ENCODE data around the gene SPIN2B. TPM values are rescaled to one million over a fixed set of nuclear protein-coding genes. Genes with fewer than 3 reads are reported as not detected.

SPIN2B gene
- total and polyA plus RNA-seq, 2 of the 13 experiments (the other 11 are each of a cell fraction or from before 2014, with no cell fraction given): 7.9 to 10.4 TPM

GRCh38 chrX:57103489-57103888 lies 17.9 kb downstream of the SPIN2B start:
- Histone ChIP-seq H3K4me3 (replicated peaks in 1 of 3; ENCODE audit: insufficient read depth in 1 of 3, low read depth in 2 of 3, low read length in 3 of 3) (no peak overlapping the region), H2AFZ (ENCODE audit: low read length) (no peak overlapping the region), H3K79me2 (ENCODE audit: insufficient read depth, low read length) (no peaks in the 10 kb centered on the region), H3K27ac (ENCODE audit: extremely low read length, insufficient read depth, low read length) (no peak overlapping the region), H4K20me1 (ENCODE audit: insufficient read depth, low read length) (no peaks in the 10 kb centered on the region), H3K4me2 (ENCODE audit: low read depth, low read length) (no peak overlapping the region), H3K36me3 (replicated peaks in 1 of 2; ENCODE audit: control insufficient read depth in 1 of 2, insufficient read depth in 2 of 2, low read length in 2 of 2) (0 out of 5 replicates have a peak, but pooled peaks cover 0 to 3% of the 10 kb centered on the region in 2 experiments), H3K9me3 (ENCODE audit: low read length) (no peaks in the 10 kb centered on the region), H3K4me1 (ENCODE audit: insufficient read depth, low read length) (no peaks in the 10 kb centered on the region), H3K9ac (ENCODE audit: insufficient read depth, low read depth, low read length) (no peak overlapping the region), H3K27me3 (ENCODE audit: control insufficient read depth in 1 of 2, insufficient read depth in 2 of 2, low read length in 2 of 2) (no peaks in the 10 kb centered on the region; a peak in 1 of 5 replicates)
- FAIRE-seq: no peak
- 95% methylated on average over 3 of the region's 3 CpGs for WGBS (ENCODE audit: low lambda C conversion rate)
- no peak for DNase-seq (ENCODE audit: low spot score)
- CTCF ChIA-PET (ENCODE audit: low intra/inter-chr PET ratio, low total read pairs): no interaction called here
- intact Hi-C loops (cut with micrococcal nuclease; ENCODE audit: unreplicated experiment): no loop called here
- POLR2A ChIA-PET: no interaction called here
- no TSS peak for BruUV-seq (replicated peaks)
- in situ Hi-C loops (cut with HindIII; ENCODE audit: extremely low pct_ligation_motif_present, low pct_unique_long_range_greater_than_20kb): no loop called here
- ATAC-seq: no peak
- no peak for TF ChIP-seq ZNF552 (CRISPR knock-in tag; IDR thresholded peaks at IDR 0.05; ENCODE audit: borderline replicate concordance)
- no peak for TF ChIP-seq PBX3 (CRISPR knock-in tag; IDR thresholded peaks at IDR 0.05; ENCODE audit: borderline replicate concordance)
- TF ChIP-seq ZFP36 (IDR thresholded peaks at IDR 0.05; ENCODE audit: borderline replicate concordance, low read depth, low read length, partially characterized antibody): no peak
- no peak for TF ChIP-seq SATB2 (CRISPR knock-in tag; IDR thresholded peaks at IDR 0.05)
- no peak for TF ChIP-seq ZBTB43 (CRISPR knock-in tag; conservative IDR thresholded peaks at IDR 0.05)
- TF ChIP-seq ELF4 (CRISPR knock-in tag; IDR thresholded peaks at IDR 0.05; ENCODE audit: borderline replicate concordance): no peak
- TF ChIP-seq ZNF33A (CRISPR knock-in tag; IDR thresholded peaks at IDR 0.05; ENCODE audit: borderline replicate concordance): no peak
- TF ChIP-seq, protein P1, sequence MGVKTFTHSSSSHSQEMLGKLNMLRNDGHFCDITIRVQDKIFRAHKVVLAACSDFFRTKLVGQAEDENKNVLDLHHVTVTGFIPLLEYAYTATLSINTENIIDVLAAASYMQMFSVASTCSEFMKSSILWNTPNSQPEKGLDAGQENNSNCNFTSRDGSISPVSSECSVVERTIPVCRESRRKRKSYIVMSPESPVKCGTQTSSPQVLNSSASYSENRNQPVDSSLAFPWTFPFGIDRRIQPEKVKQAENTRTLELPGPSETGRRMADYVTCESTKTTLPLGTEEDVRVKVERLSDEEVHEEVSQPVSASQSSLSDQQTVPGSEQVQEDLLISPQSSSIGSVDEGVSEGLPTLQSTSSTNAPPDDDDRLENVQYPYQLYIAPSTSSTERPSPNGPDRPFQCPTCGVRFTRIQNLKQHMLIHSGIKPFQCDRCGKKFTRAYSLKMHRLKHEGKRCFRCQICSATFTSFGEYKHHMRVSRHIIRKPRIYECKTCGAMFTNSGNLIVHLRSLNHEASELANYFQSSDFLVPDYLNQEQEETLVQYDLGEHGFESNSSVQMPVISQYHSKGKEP (CRISPR knock-in tag; IDR thresholded peaks at IDR 0.05): no peak
- TF ChIP-seq ZNF207 (IDR thresholded peaks at IDR 0.05; ENCODE audit: borderline replicate concordance): no peak
- TF ChIP-seq UBTF (CRISPR knock-in tag; IDR thresholded peaks at IDR 0.05): no peak
- no peak for TF ChIP-seq NFYC (CRISPR knock-in tag; IDR thresholded peaks at IDR 0.05)
- TF ChIP-seq E2F2 (CRISPR knock-in tag; IDR thresholded peaks at IDR 0.05; ENCODE audit: borderline replicate concordance): no peak
- no peak for TF ChIP-seq CBX5 (CRISPR knock-in tag; IDR thresholded peaks at IDR 0.05; ENCODE audit: borderline replicate concordance)
- TF ChIP-seq SMAD9 (CRISPR knock-in tag; IDR thresholded peaks at IDR 0.05): no peak
- TF ChIP-seq AKAP8 (CRISPR knock-in tag; IDR thresholded peaks at IDR 0.05): no peak
- no peak for TF ChIP-seq TARDBP (CRISPR knock-in tag; IDR thresholded peaks at IDR 0.05)
